ENCODE data around the gene RTN4R.

RTN4R gene

DNA sequence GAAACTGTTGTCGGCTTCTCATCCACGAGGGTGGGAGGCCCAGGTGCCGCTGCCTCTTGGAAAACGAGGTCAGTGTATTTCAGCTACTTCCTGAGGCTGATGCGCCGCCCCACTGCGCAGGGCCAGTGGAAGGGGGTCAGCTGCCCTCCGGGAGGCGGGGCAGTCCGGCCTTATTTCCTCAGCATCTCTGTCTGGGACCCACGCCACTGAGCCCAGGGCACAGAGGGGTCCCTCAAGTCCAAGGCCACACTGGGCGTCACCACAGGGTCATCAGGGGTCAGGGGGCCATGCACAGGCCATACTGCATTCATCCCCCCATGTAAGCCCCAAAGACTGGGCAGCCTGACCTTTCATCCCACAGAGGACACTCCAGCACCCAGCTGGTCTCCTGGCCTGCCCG is 12.1 kb downstream of the RTN4R start:
- H3K4me3 ChIP-seq (ENCODE audit: low read length) = no peak overlapping the region
- TF ChIP-seq, protein P1, sequence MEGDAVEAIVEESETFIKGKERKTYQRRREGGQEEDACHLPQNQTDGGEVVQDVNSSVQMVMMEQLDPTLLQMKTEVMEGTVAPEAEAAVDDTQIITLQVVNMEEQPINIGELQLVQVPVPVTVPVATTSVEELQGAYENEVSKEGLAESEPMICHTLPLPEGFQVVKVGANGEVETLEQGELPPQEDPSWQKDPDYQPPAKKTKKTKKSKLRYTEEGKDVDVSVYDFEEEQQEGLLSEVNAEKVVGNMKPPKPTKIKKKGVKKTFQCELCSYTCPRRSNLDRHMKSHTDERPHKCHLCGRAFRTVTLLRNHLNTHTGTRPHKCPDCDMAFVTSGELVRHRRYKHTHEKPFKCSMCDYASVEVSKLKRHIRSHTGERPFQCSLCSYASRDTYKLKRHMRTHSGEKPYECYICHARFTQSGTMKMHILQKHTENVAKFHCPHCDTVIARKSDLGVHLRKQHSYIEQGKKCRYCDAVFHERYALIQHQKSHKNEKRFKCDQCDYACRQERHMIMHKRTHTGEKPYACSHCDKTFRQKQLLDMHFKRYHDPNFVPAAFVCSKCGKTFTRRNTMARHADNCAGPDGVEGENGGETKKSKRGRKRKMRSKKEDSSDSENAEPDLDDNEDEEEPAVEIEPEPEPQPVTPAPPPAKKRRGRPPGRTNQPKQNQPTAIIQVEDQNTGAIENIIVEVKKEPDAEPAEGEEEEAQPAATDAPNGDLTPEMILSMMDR (IDR thresholded peaks at IDR 0.05; ENCODE audit: insufficient read depth, low read depth, low read length, missing control alignments) = no peak
- no peak for DNase-seq (ENCODE audit: low read depth)

DNA sequence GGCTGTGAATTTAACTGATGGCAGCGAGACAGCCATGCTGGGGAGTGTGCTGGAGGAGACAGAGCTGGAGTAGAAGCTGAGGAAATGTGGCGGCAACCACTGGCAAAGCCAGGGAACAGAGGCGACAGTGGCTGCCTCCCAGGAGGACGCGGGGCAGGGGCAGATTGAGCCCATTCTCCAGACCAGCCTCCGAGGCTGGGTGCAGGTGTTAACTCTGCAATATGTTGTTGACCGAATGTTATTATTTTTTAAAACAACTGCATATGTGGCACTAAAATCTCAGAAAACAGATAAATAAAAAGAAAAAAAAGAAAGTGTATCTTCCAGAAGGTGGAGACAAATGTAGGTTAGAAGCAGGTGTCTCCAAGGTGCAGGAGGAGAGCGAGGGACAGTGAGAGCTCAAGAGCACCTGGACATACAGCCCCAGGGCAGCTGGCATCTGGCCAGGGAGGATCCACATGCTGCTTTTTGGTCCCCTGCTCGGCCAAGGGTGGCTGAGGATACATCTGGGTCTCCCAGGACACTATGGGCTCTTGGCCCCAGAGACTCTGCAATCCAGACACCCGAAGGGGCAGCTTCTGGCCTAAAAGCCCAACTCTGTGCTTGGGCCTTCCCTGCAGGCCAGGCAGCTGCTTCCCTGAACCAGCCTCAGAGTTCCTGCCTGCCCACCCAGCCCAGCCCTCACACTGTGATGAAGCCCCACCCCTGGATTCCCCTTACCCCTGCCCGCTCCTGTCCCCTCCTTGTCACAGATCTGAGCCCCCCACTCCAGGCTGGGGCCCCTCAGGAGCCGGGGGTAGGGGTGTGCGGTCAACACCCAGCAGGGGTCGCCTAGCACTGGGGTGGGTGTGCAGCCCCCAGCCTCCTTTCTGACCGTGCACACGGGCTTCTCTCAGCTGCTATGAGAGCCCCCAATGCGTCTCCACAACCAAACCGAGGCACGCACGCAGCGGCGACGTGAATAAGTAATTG is 12.9 kb downstream of the RTN4R start:
- no peak for DNase-seq (ENCODE audit: low read depth)
- TF ChIP-seq, protein P1 (IDR thresholded peaks at IDR 0.05; ENCODE audit: insufficient read depth, low read depth, low read length, missing control alignments) = no peak
- no peak overlapping the region for H3K4me3 ChIP-seq (ENCODE audit: low read length)

DNA sequence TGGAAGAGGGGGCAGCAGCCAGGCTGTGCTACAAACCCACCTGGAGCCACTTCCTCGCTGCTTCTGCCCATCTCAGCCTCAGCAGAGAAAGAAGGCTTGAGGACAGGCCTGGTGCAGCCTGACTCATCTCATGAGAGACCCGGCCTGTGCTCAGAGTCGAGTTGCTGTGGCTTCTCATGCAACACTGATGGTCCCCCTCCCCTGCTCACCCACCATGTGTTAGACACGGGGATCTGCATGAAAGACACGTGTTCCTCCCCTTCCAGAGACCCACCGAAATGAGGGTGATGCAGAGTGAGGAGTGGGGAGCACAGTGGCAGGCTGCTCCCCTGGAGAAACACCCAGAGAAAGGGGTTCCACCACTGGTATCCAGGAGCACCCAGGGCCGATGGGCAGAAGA is 15.0 kb downstream of the RTN4R start:
- DNase-seq (ENCODE audit: low read depth) = no peak
- H3K4me3 ChIP-seq (ENCODE audit: low read length) = no peak overlapping the region
- TF ChIP-seq, protein P1 (IDR thresholded peaks at IDR 0.05; ENCODE audit: insufficient read depth, low read depth, low read length, missing control alignments) = no peak

DNA sequence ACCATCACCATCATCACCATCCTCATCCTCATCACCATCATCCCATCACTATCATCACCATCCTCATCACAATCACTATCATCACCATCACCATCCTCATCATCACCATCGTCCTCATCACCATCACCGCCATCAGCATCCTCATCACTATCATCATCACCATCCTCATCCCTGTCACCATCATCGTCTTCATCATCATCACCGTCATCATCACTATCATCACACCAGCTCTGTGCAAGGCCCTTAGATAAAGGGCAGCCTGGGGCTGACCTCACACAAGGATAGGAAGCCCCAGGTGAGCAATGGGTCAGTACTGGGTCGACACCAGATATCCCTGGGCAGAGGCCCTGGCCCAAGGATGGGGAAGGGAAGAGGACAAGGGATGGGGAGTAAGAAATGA is 16.1 kb downstream of the RTN4R start:
- no peak for DNase-seq (ENCODE audit: low read depth)
- TF ChIP-seq, protein P1 (IDR thresholded peaks at IDR 0.05; ENCODE audit: insufficient read depth, low read depth, low read length, missing control alignments) = no peak
- H3K4me3 ChIP-seq (ENCODE audit: low read length) = no peak overlapping the region

DNA sequence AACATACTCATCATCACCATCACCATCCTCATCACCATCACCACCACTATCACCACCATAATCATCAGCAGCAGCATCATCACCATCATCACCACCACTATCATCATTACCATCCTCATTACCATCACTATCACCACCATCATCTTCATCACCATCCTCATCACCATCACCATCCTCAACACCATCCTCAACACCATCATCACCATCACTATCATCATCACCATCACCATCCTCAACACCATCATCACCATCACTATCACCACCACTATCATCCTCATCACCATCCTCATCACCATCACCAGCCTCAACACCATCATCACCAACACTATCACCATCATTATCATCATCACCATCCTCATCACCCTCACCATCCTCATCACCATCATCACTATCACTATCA is 16.6 kb downstream of the RTN4R start:
- DNase-seq (ENCODE audit: low read depth) = no peak
- H3K4me3 ChIP-seq (ENCODE audit: low read length) = no peak overlapping the region
- TF ChIP-seq, protein P1 (IDR thresholded peaks at IDR 0.05; ENCODE audit: insufficient read depth, low read depth, low read length, missing control alignments) = no peak

DNA sequence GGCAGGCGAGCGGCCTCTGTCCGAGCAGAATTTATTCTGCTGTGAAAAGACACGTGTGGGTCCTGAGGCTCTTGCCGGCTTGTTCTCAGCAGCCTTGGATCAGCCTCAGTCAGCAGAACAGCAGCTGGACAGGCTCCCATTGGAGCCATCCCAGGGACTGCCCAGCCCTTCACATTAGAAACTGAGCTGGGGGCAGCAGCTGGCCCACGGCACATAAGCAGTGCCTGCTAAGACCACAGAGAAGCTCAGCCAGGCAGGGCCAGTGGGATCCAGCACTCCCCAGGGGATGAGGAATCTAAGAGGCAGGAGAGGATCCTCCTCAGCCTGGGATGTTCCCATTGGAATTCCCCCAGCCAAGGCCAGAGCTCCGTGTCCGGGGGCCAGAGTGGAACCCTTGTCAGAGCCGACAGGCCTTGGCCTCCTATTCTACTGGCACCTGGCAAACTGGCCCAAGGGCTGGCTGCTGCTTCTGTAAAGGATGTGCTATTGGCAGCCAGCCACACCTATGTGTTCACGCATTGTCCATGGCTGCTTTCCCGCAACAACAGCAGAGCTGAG is 18.2 kb downstream of the RTN4R start:
- TF ChIP-seq, protein P1 (IDR thresholded peaks at IDR 0.05; ENCODE audit: insufficient read depth, low read depth, low read length, missing control alignments) = no peak
- DNase-seq (ENCODE audit: low read depth) = peak; percentile 41
- no peak overlapping the region for H3K4me3 ChIP-seq (ENCODE audit: low read length)
